SK-N-SH treated with all-trans-retinoic acid at 6 μM for 48 hours (cell line): ENCODE results near the gene CCDC88A.

ENCODE experiments used
- ATAC-seq: fragments of 200-7000 bp; cut with Tn5 transposase; 3 replicates; pipeline ENCODE4 v1.9.1; 2020; ENCODE audit warnings: mild to moderate bottlenecking, moderate library complexity
- ARNTL ChIP-seq: fragments of 450-650 bp; formaldehyde crosslinking; IDR thresholded peaks from 2 replicates; pipeline ENCODE4 v1.5.0; 2020; ENCODE audit warnings: low read depth, mild to moderate bottlenecking, moderate library complexity, borderline replicate concordance
- BACH2 ChIP-seq: fragments of 250-450 bp; sonication (Bioruptor Pico); IDR thresholded peaks from 2 replicates; pipeline ENCODE4 v1.9.0; 2021; ENCODE audit warnings: mild to moderate bottlenecking, borderline replicate concordance
- CSDC2 ChIP-seq: fragments of 250-450 bp; sonication (Bioruptor Pico); IDR thresholded peaks from 2 replicates; pipeline ENCODE4 v1.5.0; 2020; ENCODE audit warnings: mild to moderate bottlenecking, moderate library complexity
- ESRRG ChIP-seq: fragments of 250-450 bp; sonication (Bioruptor Pico); IDR thresholded peaks from 2 replicates; pipeline ENCODE4 v1.6.1; 2021; ENCODE audit warnings: mild to moderate bottlenecking
- GLIS3 ChIP-seq: fragments of 250-450 bp; sonication (Bioruptor Pico); IDR thresholded peaks from 2 replicates; pipeline ENCODE4 v1.5.0; 2020; ENCODE audit warnings: mild to moderate bottlenecking, moderate library complexity
- ISL1 ChIP-seq: fragments of 250-450 bp; sonication (Bioruptor Pico); IDR thresholded peaks from 2 replicates; pipeline ENCODE4 v2.1.2; 2022; ENCODE audit warnings: mild to moderate bottlenecking, moderate library complexity
- PPARA ChIP-seq: fragments of 250-450 bp; sonication (Bioruptor Pico); IDR thresholded peaks from 2 replicates; pipeline ENCODE4 v1.5.0; 2020; ENCODE audit warnings: mild to moderate bottlenecking, borderline replicate concordance
- RARB ChIP-seq: fragments of 250-450 bp; sonication (Bioruptor Pico); IDR thresholded peaks from 2 replicates; pipeline ENCODE4 v1.8.0; 2021; ENCODE audit warnings: mild to moderate bottlenecking, moderate library complexity
- SNAI2 ChIP-seq: fragments of 250-450 bp; sonication (Bioruptor Pico); IDR thresholded peaks from 2 replicates; pipeline ENCODE4 v1.5.0; 2020; ENCODE audit warnings: mild to moderate bottlenecking, moderate library complexity
- TCF4 ChIP-seq: fragments of 250-450 bp; sonication (Bioruptor Pico); IDR thresholded peaks from 2 replicates; pipeline ENCODE4 v1.8.0; 2021; ENCODE audit warnings: mild to moderate bottlenecking, moderate library complexity, borderline replicate concordance
- TOX ChIP-seq: fragments of 250-450 bp; sonication (Bioruptor Pico); IDR thresholded peaks from 2 replicates; pipeline ENCODE4 v1.8.0; 2021; ENCODE audit warnings: mild to moderate bottlenecking, moderate library complexity, borderline replicate concordance
- ZC3H10 ChIP-seq: fragments of 250-450 bp; sonication (Bioruptor Pico); IDR thresholded peaks from 2 replicates; pipeline ENCODE4 v1.5.1; 2021; ENCODE audit warnings: mild to moderate bottlenecking, moderate library complexity
- ZFP3 ChIP-seq: fragments of 250-450 bp; sonication (Bioruptor Pico); IDR thresholded peaks from 2 replicates; pipeline ENCODE4 v1.5.0; 2020; ENCODE audit warnings: mild to moderate bottlenecking, moderate library complexity
- ZFP30 ChIP-seq: fragments of 450-650 bp; formaldehyde crosslinking; IDR thresholded peaks from 2 replicates; pipeline ENCODE4 v1.5.0; 2022; ENCODE audit warnings: mild to moderate bottlenecking, moderate library complexity
- ZNF565 ChIP-seq: fragments of 450-650 bp; formaldehyde crosslinking; conservative IDR thresholded peaks from 2 replicates; pipeline ENCODE4 v1.5.0; 2020; ENCODE audit warnings: low read depth, mild to moderate bottlenecking, moderate library complexity
- ZNF70 ChIP-seq: fragments of 450-650 bp; formaldehyde crosslinking; IDR thresholded peaks from 2 replicates; pipeline ENCODE4 v1.5.0; 2020; ENCODE audit warnings: mild to moderate bottlenecking, moderate library complexity
- ZNF8 ChIP-seq: fragments of 450-650 bp; formaldehyde crosslinking; IDR thresholded peaks from 2 replicates; pipeline ENCODE4 v1.5.0; 2020; ENCODE audit warnings: mild to moderate bottlenecking, moderate library complexity
- TF ChIP-seq, protein P1 (sequence below): fragments of 250-450 bp; sonication (Bioruptor Pico); IDR thresholded peaks from 2 replicates; pipeline ENCODE4 v1.8.0; 2021; ENCODE audit warnings: low read depth, mild to moderate bottlenecking, moderate library complexity, borderline replicate concordance
- TF ChIP-seq, protein P2 (sequence below): fragments of 250-450 bp; sonication (Bioruptor Pico); IDR thresholded peaks from 2 replicates; pipeline ENCODE4 v1.5.0; 2020; ENCODE audit warnings: mild to moderate bottlenecking, moderate library complexity
- TF ChIP-seq, protein P3 (sequence below): fragments of 250-450 bp; sonication (Bioruptor Pico); IDR thresholded peaks from 2 replicates; pipeline ENCODE4 v1.5.1; 2020; ENCODE audit warnings: low read depth, mild to moderate bottlenecking, moderate library complexity
- TF ChIP-seq, protein P4 (sequence below): fragments of 250-450 bp; sonication (Bioruptor Pico); IDR thresholded peaks from 2 replicates; pipeline ENCODE4 v1.5.1; 2021; ENCODE audit warnings: mild to moderate bottlenecking, moderate library complexity

The CCDC88A gene

DNA sequence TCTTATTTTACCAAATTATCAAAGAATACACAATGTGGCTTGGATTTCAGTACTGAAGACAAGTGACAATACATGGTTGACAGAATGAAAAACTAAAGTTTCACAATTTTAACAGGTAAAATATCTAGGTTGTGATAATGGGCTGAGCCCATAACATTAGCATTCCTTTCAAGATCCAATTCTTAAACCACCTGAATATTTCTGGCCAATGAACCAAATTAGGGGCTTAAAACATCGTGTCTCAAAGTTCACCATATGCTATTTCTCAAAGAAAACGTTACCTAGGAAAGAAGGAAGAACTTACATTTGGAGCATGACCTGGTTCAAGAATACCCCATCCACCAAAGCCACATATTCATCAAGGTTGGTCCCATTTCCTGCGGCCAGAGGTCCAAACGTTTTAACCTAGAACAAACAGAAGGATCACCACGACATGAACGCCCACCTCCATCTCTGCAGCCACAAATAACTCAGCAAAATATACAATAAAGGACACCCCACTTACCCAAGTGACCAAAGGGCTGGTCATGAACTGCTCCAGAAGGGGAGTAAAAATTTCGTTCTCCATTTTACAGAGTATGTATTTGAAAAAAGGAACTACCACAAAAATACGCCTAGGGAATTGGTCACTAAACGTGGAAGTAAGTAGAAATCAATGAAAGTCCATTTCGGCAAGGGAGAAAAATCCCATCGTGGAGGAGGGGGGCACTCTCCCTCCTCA is 984 bp downstream of the CCDC88A start (continued):
- TF ChIP-seq TOX (CRISPR knock-in tag) = no peak
- no peak for TF ChIP-seq ARNTL (CRISPR knock-in tag)
- TF ChIP-seq, all 23 proteins: peak for 0

DNA sequence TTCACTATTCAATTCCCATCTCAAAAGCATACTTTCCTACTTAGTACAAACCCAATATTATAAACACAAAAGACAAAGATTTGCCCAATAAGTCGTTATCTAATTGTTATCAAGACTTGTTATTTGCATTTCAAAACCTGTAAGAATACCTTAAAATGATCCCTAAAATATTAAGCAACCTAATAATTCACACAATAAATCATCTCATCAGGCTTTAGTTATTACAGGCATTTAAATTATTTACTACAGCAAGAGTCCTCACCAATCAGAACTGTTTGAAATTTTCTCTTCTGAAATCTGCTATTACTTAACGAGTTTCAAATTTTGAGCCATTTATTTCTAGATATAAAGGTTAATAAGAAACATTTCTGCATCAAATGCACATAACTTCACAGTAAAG is 1.6 kb downstream of the CCDC88A start:
- TF ChIP-seq ZFP30 (CRISPR knock-in tag) = no peak
- TF ChIP-seq ESRRG (CRISPR knock-in tag) = no peak
- no peak for TF ChIP-seq ISL1 (CRISPR knock-in tag)
- TF ChIP-seq ZNF565 (CRISPR knock-in tag) = no peak
- TF ChIP-seq, protein P1, sequence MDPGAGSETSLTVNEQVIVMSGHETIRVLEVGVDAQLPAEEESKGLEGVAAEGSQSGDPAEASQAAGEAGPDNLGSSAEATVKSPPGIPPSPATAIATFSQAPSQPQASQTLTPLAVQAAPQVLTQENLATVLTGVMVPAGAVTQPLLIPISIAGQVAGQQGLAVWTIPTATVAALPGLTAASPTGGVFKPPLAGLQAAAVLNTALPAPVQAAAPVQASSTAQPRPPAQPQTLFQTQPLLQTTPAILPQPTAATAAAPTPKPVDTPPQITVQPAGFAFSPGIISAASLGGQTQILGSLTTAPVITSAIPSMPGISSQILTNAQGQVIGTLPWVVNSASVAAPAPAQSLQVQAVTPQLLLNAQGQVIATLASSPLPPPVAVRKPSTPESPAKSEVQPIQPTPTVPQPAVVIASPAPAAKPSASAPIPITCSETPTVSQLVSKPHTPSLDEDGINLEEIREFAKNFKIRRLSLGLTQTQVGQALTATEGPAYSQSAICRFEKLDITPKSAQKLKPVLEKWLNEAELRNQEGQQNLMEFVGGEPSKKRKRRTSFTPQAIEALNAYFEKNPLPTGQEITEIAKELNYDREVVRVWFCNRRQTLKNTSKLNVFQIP (CRISPR knock-in tag) = no peak
- TF ChIP-seq TCF4 (CRISPR knock-in tag) = no peak
- TF ChIP-seq, protein P2, sequence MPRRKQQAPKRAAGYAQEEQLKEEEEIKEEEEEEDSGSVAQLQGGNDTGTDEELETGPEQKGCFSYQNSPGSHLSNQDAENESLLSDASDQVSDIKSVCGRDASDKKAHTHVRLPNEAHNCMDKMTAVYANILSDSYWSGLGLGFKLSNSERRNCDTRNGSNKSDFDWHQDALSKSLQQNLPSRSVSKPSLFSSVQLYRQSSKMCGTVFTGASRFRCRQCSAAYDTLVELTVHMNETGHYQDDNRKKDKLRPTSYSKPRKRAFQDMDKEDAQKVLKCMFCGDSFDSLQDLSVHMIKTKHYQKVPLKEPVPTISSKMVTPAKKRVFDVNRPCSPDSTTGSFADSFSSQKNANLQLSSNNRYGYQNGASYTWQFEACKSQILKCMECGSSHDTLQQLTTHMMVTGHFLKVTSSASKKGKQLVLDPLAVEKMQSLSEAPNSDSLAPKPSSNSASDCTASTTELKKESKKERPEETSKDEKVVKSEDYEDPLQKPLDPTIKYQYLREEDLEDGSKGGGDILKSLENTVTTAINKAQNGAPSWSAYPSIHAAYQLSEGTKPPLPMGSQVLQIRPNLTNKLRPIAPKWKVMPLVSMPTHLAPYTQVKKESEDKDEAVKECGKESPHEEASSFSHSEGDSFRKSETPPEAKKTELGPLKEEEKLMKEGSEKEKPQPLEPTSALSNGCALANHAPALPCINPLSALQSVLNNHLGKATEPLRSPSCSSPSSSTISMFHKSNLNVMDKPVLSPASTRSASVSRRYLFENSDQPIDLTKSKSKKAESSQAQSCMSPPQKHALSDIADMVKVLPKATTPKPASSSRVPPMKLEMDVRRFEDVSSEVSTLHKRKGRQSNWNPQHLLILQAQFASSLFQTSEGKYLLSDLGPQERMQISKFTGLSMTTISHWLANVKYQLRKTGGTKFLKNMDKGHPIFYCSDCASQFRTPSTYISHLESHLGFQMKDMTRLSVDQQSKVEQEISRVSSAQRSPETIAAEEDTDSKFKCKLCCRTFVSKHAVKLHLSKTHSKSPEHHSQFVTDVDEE (CRISPR knock-in tag) = no peak
- no peak for TF ChIP-seq ZNF70
- TF ChIP-seq CSDC2 (CRISPR knock-in tag) = no peak
- TF ChIP-seq TOX (CRISPR knock-in tag) = no peak
- no peak for TF ChIP-seq BACH2
- TF ChIP-seq PPARA (CRISPR knock-in tag) = no peak
- no peak for ATAC-seq

DNA sequence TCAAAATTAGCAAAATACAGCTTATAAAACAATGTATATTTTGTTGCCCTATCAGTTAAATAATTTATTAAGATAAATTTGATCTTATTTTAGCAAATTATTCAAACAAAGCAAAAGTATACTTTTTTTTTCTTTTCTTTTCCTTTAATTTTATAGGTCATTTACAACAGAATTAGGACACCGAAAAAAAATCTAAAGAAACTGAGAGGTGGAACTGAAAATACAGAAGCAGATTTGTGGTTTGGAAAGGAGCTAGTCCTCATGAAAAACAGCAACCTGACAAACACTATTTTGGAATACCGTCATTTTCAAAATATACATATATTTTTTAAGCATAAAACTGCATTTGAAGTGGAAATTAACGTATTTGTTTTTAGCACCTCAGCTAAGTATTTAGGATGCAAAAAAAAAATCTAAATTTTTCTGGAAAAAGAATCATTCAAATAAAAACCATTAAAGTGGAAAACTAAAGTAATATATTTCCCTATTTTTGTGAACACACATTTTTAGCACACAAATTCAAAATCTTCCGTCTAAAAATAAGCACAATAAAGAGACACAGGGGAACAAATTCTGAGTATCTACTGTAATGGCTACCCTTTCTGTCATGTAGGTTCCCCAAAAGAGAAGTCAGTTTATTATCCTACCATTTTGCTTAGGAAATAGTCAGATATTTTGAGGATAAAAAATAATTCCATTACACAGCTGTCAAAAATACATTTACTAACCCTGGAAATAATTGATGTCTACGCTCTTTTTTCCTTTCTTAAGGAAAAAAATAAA is 2.7 kb downstream of the CCDC88A start:
- TF ChIP-seq ZNF565 (CRISPR knock-in tag) (no peak), ZC3H10 (CRISPR knock-in tag) (no peak), ISL1 (CRISPR knock-in tag) (no peak), ESRRG (CRISPR knock-in tag) (no peak), TOX (CRISPR knock-in tag) (no peak), ZFP3 (CRISPR knock-in tag) (no peak), TCF4 (CRISPR knock-in tag) (no peak), RARB (CRISPR knock-in tag) (no peak), BACH2 (no peak)
- TF ChIP-seq, protein P3, sequence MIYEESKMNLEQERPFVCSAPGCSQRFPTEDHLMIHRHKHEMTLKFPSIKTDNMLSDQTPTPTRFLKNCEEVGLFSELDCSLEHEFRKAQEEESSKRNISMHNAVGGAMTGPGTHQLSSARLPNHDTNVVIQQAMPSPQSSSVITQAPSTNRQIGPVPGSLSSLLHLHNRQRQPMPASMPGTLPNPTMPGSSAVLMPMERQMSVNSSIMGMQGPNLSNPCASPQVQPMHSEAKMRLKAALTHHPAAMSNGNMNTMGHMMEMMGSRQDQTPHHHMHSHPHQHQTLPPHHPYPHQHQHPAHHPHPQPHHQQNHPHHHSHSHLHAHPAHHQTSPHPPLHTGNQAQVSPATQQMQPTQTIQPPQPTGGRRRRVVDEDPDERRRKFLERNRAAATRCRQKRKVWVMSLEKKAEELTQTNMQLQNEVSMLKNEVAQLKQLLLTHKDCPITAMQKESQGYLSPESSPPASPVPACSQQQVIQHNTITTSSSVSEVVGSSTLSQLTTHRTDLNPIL = no peak
- TF ChIP-seq, protein P1 (CRISPR knock-in tag) = no peak
- no peak for ATAC-seq

DNA sequence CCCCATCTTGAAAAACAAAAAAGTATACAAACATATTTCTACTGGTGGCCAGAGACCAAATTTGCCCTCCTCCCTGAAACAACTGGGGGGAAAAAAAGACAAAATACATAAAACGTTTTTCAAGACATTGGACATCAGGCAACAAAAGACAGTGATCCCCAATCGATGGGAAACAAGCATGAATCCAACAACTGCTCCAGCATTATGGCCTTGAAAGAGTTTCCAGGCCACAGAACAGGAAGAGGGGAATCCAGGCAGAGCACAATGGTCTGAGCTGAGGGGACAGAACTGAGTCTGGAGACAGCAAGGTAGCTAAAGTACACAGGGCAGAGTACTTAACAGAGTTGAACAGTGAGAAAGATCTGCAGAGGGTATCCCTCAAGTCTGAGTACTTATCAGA is 4.4 kb downstream of the CCDC88A start:
- no peak for ATAC-seq
- TF ChIP-seq, protein P4, sequence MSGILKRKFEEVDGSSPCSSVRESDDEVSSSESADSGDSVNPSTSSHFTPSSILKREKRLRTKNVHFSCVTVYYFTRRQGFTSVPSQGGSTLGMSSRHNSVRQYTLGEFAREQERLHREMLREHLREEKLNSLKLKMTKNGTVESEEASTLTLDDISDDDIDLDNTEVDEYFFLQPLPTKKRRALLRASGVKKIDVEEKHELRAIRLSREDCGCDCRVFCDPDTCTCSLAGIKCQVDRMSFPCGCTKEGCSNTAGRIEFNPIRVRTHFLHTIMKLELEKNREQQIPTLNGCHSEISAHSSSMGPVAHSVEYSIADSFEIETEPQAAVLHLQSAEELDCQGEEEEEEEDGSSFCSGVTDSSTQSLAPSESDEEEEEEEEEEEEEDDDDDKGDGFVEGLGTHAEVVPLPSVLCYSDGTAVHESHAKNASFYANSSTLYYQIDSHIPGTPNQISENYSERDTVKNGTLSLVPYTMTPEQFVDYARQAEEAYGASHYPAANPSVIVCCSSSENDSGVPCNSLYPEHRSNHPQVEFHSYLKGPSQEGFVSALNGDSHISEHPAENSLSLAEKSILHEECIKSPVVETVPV (CRISPR knock-in tag) = no peak
- TF ChIP-seq SNAI2 (CRISPR knock-in tag) (no peak), ZNF8 (CRISPR knock-in tag) (no peak), GLIS3 (CRISPR knock-in tag) (no peak), PPARA (CRISPR knock-in tag) (no peak), RARB (CRISPR knock-in tag) (no peak), TOX (CRISPR knock-in tag) (no peak)
- TF ChIP-seq, protein P2 (CRISPR knock-in tag) = no peak
- TF ChIP-seq, protein P3 = no peak
